ENCODE results near the gene GYG2. TPM values are rescaled to one million over a fixed set of nuclear protein-coding genes. Genes with fewer than 3 reads are reported as not detected.

The GYG2 gene
- total RNA-seq, 1 donor from 2014 or later = not detected

DNA sequence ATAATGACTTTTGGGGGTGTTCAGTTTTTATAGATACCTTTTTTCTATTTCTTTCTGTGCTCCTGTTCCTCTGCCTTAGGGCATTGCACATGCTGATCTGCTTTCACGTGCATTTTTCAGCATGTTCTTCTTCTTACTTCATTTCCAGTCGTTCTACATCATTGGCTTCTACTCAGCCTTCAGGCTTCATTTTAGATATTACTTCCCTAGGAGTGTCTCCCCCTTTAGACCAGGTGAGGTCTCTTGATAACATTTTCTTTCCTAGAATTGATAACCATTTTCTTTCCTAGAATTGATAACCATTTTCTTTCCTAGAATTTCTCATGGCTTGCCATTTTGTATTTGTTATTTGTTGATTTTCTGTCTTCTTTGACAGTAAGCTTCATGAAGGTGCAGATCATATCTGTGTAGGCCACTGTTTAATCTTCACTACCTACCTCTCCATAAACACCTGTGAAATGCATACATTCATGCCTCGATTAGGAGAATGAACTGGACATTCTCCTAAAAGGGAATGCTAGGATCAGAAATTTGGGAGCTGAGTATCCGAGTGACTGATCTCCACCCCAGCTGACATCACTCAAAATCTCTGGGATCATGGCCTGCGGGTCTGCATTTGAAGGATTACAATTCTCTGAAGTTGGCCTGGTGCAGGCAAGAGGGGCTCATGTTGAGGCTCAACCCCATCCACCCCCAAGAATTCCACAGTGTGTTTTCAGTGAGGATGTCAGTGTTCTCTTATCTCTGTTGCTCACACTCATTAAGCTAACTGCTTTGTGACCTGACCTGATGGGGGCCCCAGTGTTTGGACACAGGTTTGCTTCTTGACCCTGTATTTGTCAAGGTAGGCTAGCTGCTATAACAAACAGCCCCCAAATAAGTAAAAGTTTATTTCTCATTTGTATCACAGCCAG is 45.7 kb downstream of the GYG2 start:
- intact Hi-C loops (cut with micrococcal nuclease) = no loop called here
- no peak for ATAC-seq (ENCODE audit: low read depth)
- no peaks in the 10 kb centered on the region for H3K36me3 Mint-ChIP-seq (ENCODE audit: low read depth)
- TF ChIP-seq, protein P1, sequence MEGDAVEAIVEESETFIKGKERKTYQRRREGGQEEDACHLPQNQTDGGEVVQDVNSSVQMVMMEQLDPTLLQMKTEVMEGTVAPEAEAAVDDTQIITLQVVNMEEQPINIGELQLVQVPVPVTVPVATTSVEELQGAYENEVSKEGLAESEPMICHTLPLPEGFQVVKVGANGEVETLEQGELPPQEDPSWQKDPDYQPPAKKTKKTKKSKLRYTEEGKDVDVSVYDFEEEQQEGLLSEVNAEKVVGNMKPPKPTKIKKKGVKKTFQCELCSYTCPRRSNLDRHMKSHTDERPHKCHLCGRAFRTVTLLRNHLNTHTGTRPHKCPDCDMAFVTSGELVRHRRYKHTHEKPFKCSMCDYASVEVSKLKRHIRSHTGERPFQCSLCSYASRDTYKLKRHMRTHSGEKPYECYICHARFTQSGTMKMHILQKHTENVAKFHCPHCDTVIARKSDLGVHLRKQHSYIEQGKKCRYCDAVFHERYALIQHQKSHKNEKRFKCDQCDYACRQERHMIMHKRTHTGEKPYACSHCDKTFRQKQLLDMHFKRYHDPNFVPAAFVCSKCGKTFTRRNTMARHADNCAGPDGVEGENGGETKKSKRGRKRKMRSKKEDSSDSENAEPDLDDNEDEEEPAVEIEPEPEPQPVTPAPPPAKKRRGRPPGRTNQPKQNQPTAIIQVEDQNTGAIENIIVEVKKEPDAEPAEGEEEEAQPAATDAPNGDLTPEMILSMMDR (IDR thresholded peaks at IDR 0.05) = no peak
- ChIA-PET CTCF (no interaction called here), POLR2A (no interaction called here)
- no peaks in the 10 kb centered on the region for H3K27me3 Mint-ChIP-seq
- no peak overlapping the region for H3K27ac Mint-ChIP-seq
- H3K9me3 Mint-ChIP-seq = no peaks in the 10 kb centered on the region
- DNase-seq = no peak
- H3K4me1 Mint-ChIP-seq = no peaks in the 10 kb centered on the region
- no peak overlapping the region for H3K4me3 Mint-ChIP-seq

DNA sequence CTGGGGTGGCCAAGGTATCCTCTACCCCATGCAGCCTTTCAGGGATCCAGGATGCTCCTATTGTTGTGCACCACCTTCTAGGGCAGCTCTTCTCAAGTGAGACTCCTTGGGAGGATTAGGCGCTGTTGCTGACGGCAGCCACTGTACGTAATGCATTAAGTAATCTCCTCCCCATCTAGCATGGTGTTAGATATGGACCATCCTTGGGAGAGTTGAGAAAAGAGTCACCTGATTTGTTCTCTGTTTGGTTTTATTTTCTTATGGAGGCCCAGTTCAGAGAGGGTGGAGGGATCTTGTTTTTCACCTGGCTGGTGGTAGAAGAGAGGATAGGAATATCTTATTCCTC is 46.4 kb downstream of the GYG2 start:
- Mint-ChIP-seq H3K27ac (no peak overlapping the region), H3K4me1 (no peaks in the 10 kb centered on the region), H3K9me3 (no peaks in the 10 kb centered on the region), H3K36me3 (ENCODE audit: low read depth) (no peaks in the 10 kb centered on the region), H3K27me3 (no peaks in the 10 kb centered on the region), H3K4me3 (no peak overlapping the region)
- ChIA-PET CTCF (no interaction called here), POLR2A (no interaction called here)
- intact Hi-C loops (cut with micrococcal nuclease) = no loop called here
- ATAC-seq (ENCODE audit: low read depth) (no peak), DNase-seq (no peak)
- TF ChIP-seq, protein P1 (IDR thresholded peaks at IDR 0.05) = no peak

DNA sequence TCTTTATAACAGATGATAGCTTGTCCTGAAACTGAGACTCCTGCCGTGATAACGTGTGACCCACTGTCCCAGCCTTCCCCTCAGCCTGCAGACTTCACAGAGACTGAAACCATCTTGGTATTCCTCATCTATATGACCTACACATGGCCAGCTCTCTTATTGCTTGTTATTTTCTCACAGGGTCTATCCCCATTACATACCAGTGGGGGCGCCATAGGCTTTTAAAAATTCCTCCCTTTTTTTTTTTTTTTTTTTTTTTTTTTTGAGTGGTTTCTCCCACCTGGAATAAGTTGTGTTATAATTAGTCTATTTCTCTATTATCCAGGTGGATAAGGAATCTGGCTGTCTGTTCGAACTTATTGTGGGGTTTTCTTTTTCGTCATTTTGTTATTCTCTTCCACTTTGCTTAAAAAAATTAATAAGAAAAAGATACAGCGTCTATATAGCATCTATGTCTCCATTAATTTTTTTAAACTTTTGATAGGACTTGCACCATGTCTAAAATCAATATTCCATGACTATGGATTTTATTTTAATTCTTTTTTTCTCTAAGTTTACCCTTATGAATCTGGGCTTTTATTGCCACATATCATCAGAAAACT is 47.2 kb downstream of the GYG2 start:
- CTCF ChIA-PET = no interaction called here
- POLR2A ChIA-PET = no interaction called here
- intact Hi-C loops (cut with micrococcal nuclease) = no loop called here
- H3K4me3 Mint-ChIP-seq = no peak overlapping the region
- no peak overlapping the region for H3K27ac Mint-ChIP-seq
- no peaks in the 10 kb centered on the region for H3K36me3 Mint-ChIP-seq (ENCODE audit: low read depth)
- DNase-seq = no peak
- ATAC-seq (ENCODE audit: low read depth) = no peak
- H3K27me3 Mint-ChIP-seq = no peaks in the 10 kb centered on the region
- no peaks in the 10 kb centered on the region for H3K9me3 Mint-ChIP-seq
- TF ChIP-seq, protein P1 (IDR thresholded peaks at IDR 0.05) = no peak
- H3K4me1 Mint-ChIP-seq = no peaks in the 10 kb centered on the region

DNA sequence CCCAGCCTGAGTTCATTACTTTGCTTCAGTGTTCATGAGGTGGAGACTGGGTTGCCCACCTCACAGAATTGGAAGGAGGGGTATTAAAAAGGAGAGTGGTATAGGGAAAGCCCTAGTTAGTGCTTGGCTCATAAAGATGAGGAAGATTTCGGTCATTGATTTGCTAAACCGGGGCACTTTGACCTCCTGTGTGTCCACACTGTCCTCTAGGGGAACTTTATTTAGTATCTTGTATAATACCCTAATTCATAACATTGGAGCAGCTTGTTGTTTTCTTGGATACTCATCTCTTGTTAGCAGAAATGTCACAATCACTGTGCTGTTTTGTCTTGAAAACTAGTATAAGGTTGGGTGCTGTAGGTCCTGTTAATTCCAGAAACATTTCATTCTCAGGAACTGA is 49.8 kb downstream of the GYG2 start:
- DNase-seq (no peak), ATAC-seq (ENCODE audit: low read depth) (no peak)
- Mint-ChIP-seq H3K36me3 (ENCODE audit: low read depth) (no peaks in the 10 kb centered on the region), H3K27me3 (peaks cover 2% of the 10 kb centered on the region), H3K4me1 (no peaks in the 10 kb centered on the region), H3K9me3 (no peaks in the 10 kb centered on the region), H3K27ac (no peak overlapping the region), H3K4me3 (no peak overlapping the region)
- POLR2A ChIA-PET = interaction anchor here (0.6 kb wide), 1 partner anchor 9 kb away, joined by 3 read pairs; no protein-coding TSS in a partner anchor
- intact Hi-C loops (cut with micrococcal nuclease) = no loop called here
- CTCF ChIA-PET = no interaction called here
- TF ChIP-seq, protein P1 (IDR thresholded peaks at IDR 0.05) = no peak

DNA sequence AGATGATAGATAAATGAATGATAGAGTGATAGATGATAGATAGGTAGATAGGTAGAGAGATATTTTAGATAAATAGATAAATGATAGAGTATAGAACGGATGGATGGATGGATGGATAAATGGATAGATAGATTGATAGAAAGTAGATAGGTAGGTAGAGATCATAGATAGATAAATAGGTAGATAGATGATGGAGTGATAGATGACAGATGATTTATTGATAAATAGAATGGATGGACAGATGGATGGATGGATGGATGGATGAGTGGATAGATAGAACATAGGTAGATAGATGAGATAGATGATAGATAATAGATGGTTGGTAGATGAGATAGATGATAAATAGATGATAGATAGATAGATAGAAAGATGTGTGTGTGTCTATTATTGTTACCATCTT is 50.9 kb downstream of the GYG2 start:
- H3K4me3 Mint-ChIP-seq = no peak overlapping the region
- CTCF ChIA-PET = no interaction called here
- TF ChIP-seq, protein P1 (IDR thresholded peaks at IDR 0.05) = no peak
- no peaks in the 10 kb centered on the region for H3K36me3 Mint-ChIP-seq (ENCODE audit: low read depth)
- H3K9me3 Mint-ChIP-seq = no peaks in the 10 kb centered on the region
- H3K27me3 Mint-ChIP-seq = peaks cover 2% of the 10 kb centered on the region
- intact Hi-C loops (cut with micrococcal nuclease) = no loop called here
- no peaks in the 10 kb centered on the region for H3K4me1 Mint-ChIP-seq
- DNase-seq = no peak
- ATAC-seq (ENCODE audit: low read depth) = no peak
- no peak overlapping the region for H3K27ac Mint-ChIP-seq
- POLR2A ChIA-PET = no interaction called here
